H1 (cell line): Measurements from ENCODE around the gene METAP1D. TPM values are rescaled to one million over a fixed set of nuclear protein-coding genes. Genes with fewer than 3 reads are reported as not detected.

Experiments used
- CTCF ChIA-PET: fragments of 300-600 bp; sonication (Branson Sonifier 250); formaldehyde crosslinking; loops from one replicate; lab custom pipeline; 2021; ENCODE audit not compliant: partially characterized antibody; lab: Charles Lee
- POLR2A ChIA-PET: fragments of 300-600 bp; sonication (Branson Sonifier 250); formaldehyde crosslinking; loops from one replicate; lab custom pipeline; 2021; ENCODE audit warnings: inconsistent platforms; ENCODE audit not compliant: partially characterized antibody; lab: Charles Lee
- DNase-seq, 2 experiments: peaks; one replicate each; pipeline versions ENCODE4 v3.0.0 to v3.0.0-alpha.2; 2010 to 2022; ENCODE audit warnings: low spot score in 2 of 2, low read depth in 1 of 2, mixed read lengths in 1 of 2
- FAIRE-seq: peaks from 2 replicates; lab custom pipeline; 2011; peaks lifted over from hg19 to GRCh38; lab: Jason Lieb, UNC
- H2AFZ ChIP-seq: 2 replicates; pipeline ENCODE4 v1.8.1; 2012; ENCODE audit warnings: low read length, inconsistent platforms
- H2AK5ac ChIP-seq: 2 replicates; pipeline ENCODE4 v1.6.1; 2013; ENCODE audit warnings: low read depth, low read length
- H2BK120ac ChIP-seq: replicated peaks from 2 replicates; pipeline ENCODE3; 2013; ENCODE audit warnings: low read depth, low read length, inconsistent platforms
- H2BK12ac ChIP-seq: 2 replicates; pipeline ENCODE4 v1.6.1; 2013; ENCODE audit warnings: low read depth, low read length
- H2BK15ac ChIP-seq: 2 replicates; pipeline ENCODE4 v1.6.1; 2013; ENCODE audit warnings: low read length
- H2BK20ac ChIP-seq: 2 replicates; pipeline ENCODE4 v1.6.1; 2013; ENCODE audit warnings: low read length
- H2BK5ac ChIP-seq: 2 replicates; pipeline ENCODE4 v1.6.1; 2013; ENCODE audit warnings: low read depth, low read length
- H3K14ac ChIP-seq: 2 replicates; pipeline ENCODE4 v1.6.1; 2013; ENCODE audit warnings: inconsistent platforms; ENCODE audit not compliant: insufficient read length
- H3K18ac ChIP-seq: 2 replicates; pipeline ENCODE4 v1.6.1; 2013; ENCODE audit warnings: low read length; ENCODE audit errors: extremely low read depth
- H3K23ac ChIP-seq: 2 replicates; pipeline ENCODE4 v1.6.1; 2013; ENCODE audit warnings: inconsistent platforms; ENCODE audit not compliant: insufficient read length
- H3K23me2 ChIP-seq: 2 replicates; pipeline ENCODE4 v1.6.1; 2013; ENCODE audit warnings: low read depth, low read length
- H3K27ac ChIP-seq: 2 replicates; pipeline ENCODE4 v1.6.1; 2011; ENCODE audit warnings: low read depth, low read length, inconsistent platforms
- H3K27me3 ChIP-seq, 4 experiments: replicated peaks in 1 of 4; 1 replicate in 1 of 4; 2 replicates in 3 of 4; pipeline versions ENCODE4 v1.6.1 to v1.8.1; 2011 to 2013; ENCODE audit warnings: low read length in 3 of 4, mild to moderate bottlenecking in 3 of 4, inconsistent platforms in 2 of 4, mixed read lengths in 2 of 4, moderate library complexity in 1 of 4; ENCODE audit not compliant: control insufficient read depth in 3 of 4, insufficient read depth in 3 of 4; ENCODE audit errors: extremely low read depth in 1 of 4
- H3K36me3 ChIP-seq, 4 experiments: 2 replicates each; pipeline versions ENCODE4 v1.6.1 to v1.8.1; 2011 to 2013; ENCODE audit warnings: mild to moderate bottlenecking in 4 of 4, low read length in 3 of 4, moderate library complexity in 2 of 4, control low read depth in 1 of 4, inconsistent platforms in 1 of 4; ENCODE audit not compliant: insufficient read depth in 4 of 4, control insufficient read depth in 2 of 4
- H3K4ac ChIP-seq: replicated peaks from 2 replicates; pipeline ENCODE3; 2013; ENCODE audit warnings: low read length, low read depth, mixed read lengths, inconsistent platforms; ENCODE audit not compliant: insufficient read length
- H3K4me1 ChIP-seq, 4 experiments: replicated peaks in 1 of 4; 1 replicate in 1 of 4; 2 replicates in 3 of 4; pipeline versions ENCODE4 v1.6.1 to v1.8.1; 2011 to 2013; ENCODE audit warnings: low read length in 3 of 4, inconsistent platforms in 2 of 4, mixed read lengths in 1 of 4; ENCODE audit not compliant: insufficient read depth in 4 of 4, control insufficient read depth in 3 of 4
- H3K4me2 ChIP-seq, 2 experiments: 2 replicates each; pipeline versions ENCODE4 v1.6.1 to v1.8.1; 2011 to 2013; ENCODE audit warnings: low read depth in 2 of 2, low read length in 2 of 2, control low read depth in 1 of 2, inconsistent platforms in 1 of 2, mild to moderate bottlenecking in 1 of 2; ENCODE audit not compliant: insufficient read depth in 1 of 2
- H3K4me3 ChIP-seq, 4 experiments: fragments of 200-600, 300-600 bp in 1 of 4; sonication (generic), shearing (Covaris generic), sonication (Bioruptor Twin) in 1 of 4; 2 replicates each; pipeline versions ENCODE4 v1.5.1 to v1.8.1; 2011 to 2016; ENCODE audit warnings: low read length in 4 of 4, low read depth in 3 of 4, control low read depth in 2 of 4, inconsistent platforms in 2 of 4, mild to moderate bottlenecking in 2 of 4, mixed read lengths in 1 of 4, moderate library complexity in 1 of 4; ENCODE audit not compliant: insufficient read depth in 2 of 4; ENCODE audit errors: extremely low read depth in 1 of 4
- H3K56ac ChIP-seq: replicated peaks from 2 replicates; pipeline ENCODE3; 2013; ENCODE audit warnings: low read depth, mild to moderate bottlenecking, mixed read lengths, low read length, inconsistent platforms; ENCODE audit not compliant: insufficient read length
- H3K79me1 ChIP-seq: 2 replicates; pipeline ENCODE4 v1.6.1; 2013; ENCODE audit warnings: low read depth, low read length, control low read depth
- H3K79me2 ChIP-seq, 2 experiments: 2 replicates each; pipeline versions ENCODE4 v1.6.1 to v1.8.1; 2012 to 2013; ENCODE audit warnings: low read length in 2 of 2, mild to moderate bottlenecking in 2 of 2, inconsistent platforms in 1 of 2; ENCODE audit not compliant: insufficient read depth in 2 of 2, control insufficient read depth in 1 of 2
- H3K9ac ChIP-seq, 4 experiments: replicated peaks in 1 of 4; 1 replicate in 1 of 4; 2 replicates in 3 of 4; pipeline versions ENCODE4 v1.6.1 to v1.8.1; 2011 to 2013; ENCODE audit warnings: low read depth in 3 of 4, low read length in 3 of 4, control low read depth in 2 of 4, mild to moderate bottlenecking in 2 of 4, moderate library complexity in 2 of 4, inconsistent platforms in 1 of 4; ENCODE audit errors: extremely low read depth in 1 of 4
- H3K9me3 ChIP-seq, 2 experiments: 2 replicates each; pipeline versions ENCODE4 v1.6.1 to v1.8.1; 2012 to 2013; ENCODE audit warnings: mild to moderate bottlenecking in 2 of 2, moderate library complexity in 2 of 2, control low read depth in 1 of 2, inconsistent platforms in 1 of 2, low read depth in 1 of 2, low read length in 1 of 2, mixed read lengths in 1 of 2; ENCODE audit not compliant: insufficient read depth in 2 of 2
- H4K20me1 ChIP-seq, 2 experiments: replicated peaks in 1 of 2; 2 replicates each; pipeline versions ENCODE3 to v1.8.1; 2011 to 2013; ENCODE audit warnings: inconsistent platforms in 2 of 2, low read length in 2 of 2, mild to moderate bottlenecking in 1 of 2; ENCODE audit not compliant: insufficient read depth in 2 of 2, control insufficient read depth in 1 of 2
- H4K5ac ChIP-seq: 2 replicates; pipeline ENCODE4 v1.6.1; 2013; ENCODE audit warnings: low read length, low read depth, mixed read lengths, inconsistent platforms; ENCODE audit not compliant: insufficient read length
- H4K8ac ChIP-seq: 2 replicates; pipeline ENCODE4 v1.8.0; 2013; ENCODE audit warnings: mild to moderate bottlenecking, moderate library complexity, low read length, inconsistent platforms; ENCODE audit not compliant: insufficient read depth; ENCODE audit errors: extremely low read depth
- H4K91ac ChIP-seq: replicated peaks from 2 replicates; pipeline ENCODE3; 2013; ENCODE audit warnings: low read length, mixed read lengths, inconsistent platforms; ENCODE audit not compliant: insufficient read length
- BACH1 ChIP-seq: IDR thresholded peaks from 2 replicates; pipeline ENCODE4 v1.6.1; 2012; ENCODE audit warnings: low read length, improper control_type of control experiment
- CBX5 ChIP-seq: fragments of 300-800, 300-1000 bp; sonication (generic); IDR thresholded peaks from 2 replicates; pipeline ENCODE4 v1.7.1; 2016; ENCODE audit warnings: antibody characterized with exemption, low read length, low read depth
- CTBP2 ChIP-seq: IDR thresholded peaks from 2 replicates; pipeline ENCODE4 v1.7.0; 2011; ENCODE audit warnings: borderline replicate concordance, mild to moderate bottlenecking, moderate library complexity, mixed read lengths, low read length; ENCODE audit not compliant: insufficient read depth, insufficient read length
- KDM1A ChIP-seq: fragments of 200-600, 300-600 bp; sonication (generic); IDR thresholded peaks from 2 replicates; pipeline ENCODE4 v1.7.1; 2016; ENCODE audit warnings: mild to moderate bottlenecking, low read length, borderline replicate concordance
- NRF1 ChIP-seq: IDR thresholded peaks from 2 replicates; pipeline ENCODE4 v1.6.1; 2011; ENCODE audit warnings: mild to moderate bottlenecking, low read depth, low read length, improper control_type of control experiment
- PHF8 ChIP-seq: fragments of 200-600 bp; sonication (generic); conservative IDR thresholded peaks from 2 replicates; pipeline ENCODE4 v1.7.1; 2012; ENCODE audit warnings: low read depth, mild to moderate bottlenecking, inconsistent platforms, low read length, moderate library complexity
- RAD21 ChIP-seq, 2 experiments: IDR thresholded peaks in 1 of 2; conservative IDR thresholded peaks in 1 of 2; 2 replicates each; pipeline ENCODE4 v1.6.1; 2011; ENCODE audit warnings: low read depth in 2 of 2, low read length in 2 of 2, improper control_type of control experiment in 1 of 2, inconsistent platforms in 1 of 2, mild to moderate bottlenecking in 1 of 2, moderate library complexity in 1 of 2
- RFX5 ChIP-seq: IDR thresholded peaks from 2 replicates; pipeline ENCODE4 v1.6.1; 2011; ENCODE audit warnings: low read depth, low read length, improper control_type of control experiment, borderline replicate concordance
- RXRA ChIP-seq: IDR thresholded peaks from 2 replicates; pipeline ENCODE4 v1.6.1; 2011; ENCODE audit warnings: low read depth, mild to moderate bottlenecking, low read length, moderate library complexity; ENCODE audit not compliant: insufficient read depth
- SIN3A ChIP-seq, 2 experiments: IDR thresholded peaks in 1 of 2; conservative IDR thresholded peaks in 1 of 2; 2 replicates each; pipeline ENCODE4 v1.6.1; 2011 to 2012; ENCODE audit warnings: low read length in 2 of 2, improper control_type of control experiment in 1 of 2, low read depth in 1 of 2, mild to moderate bottlenecking in 1 of 2
- SP1 ChIP-seq: IDR thresholded peaks from 2 replicates; pipeline ENCODE4 v1.6.1; 2011; ENCODE audit warnings: low read depth, low read length
- WGBS, 2 experiments: shearing (Covaris generic) in 1 of 2; methylation state at CpG; one replicate each; pipeline versions ENCODE4 v1.1.6 to v1.1.7; 2013 to 2015; ENCODE audit warnings: low lambda C conversion rate in 2 of 2, mixed read lengths in 2 of 2, inconsistent platforms in 1 of 2, low coverage in 1 of 2, missing lambda C conversion rate in 1 of 2; ENCODE audit not compliant: insufficient replicate concordance in 2 of 2, insufficient coverage in 1 of 2, insufficient read length in 1 of 2; ENCODE audit errors: extremely low coverage in 1 of 2, missing lambda C conversion rate in 1 of 2; 5-methylcytosine and 5-hydroxymethylcytosine counted together
- polyA plus RNA-seq, 7 experiments: library from polyadenylated mRNA; depleted of rRNA in 3 of 7; stranded (reverse) in 5 of 7; unstranded in 2 of 7; fragments of >200 nt in 5 of 7; fragments of 200-250 nt in 2 of 7; gene quantifications; 1 replicate in 5 of 7; 2 replicates in 1 of 7; 4 replicates in 1 of 7; pipeline versions ENCODE4 v1.2.1 to v1.2.3, GENCODE V29; 2011 to 2013; ENCODE audit warnings: missing spikeins in 2 of 7, mixed read lengths in 2 of 7
- total RNA-seq: library from RNA; stranded (reverse); fragmentation: NEBNext Ultra II Directional; extraction: Animal tissue kit (Norgen Biotek cat#: 25700); gene quantifications from 2 replicates; pipeline ENCODE4 v1.2.1, GENCODE V29; 2021
- TF ChIP-seq, protein P1 (sequence below): IDR thresholded peaks from 2 replicates; pipeline ENCODE4 v1.6.1; 2012; ENCODE audit warnings: inconsistent platforms

The METAP1D gene
- total and polyA plus RNA-seq, 2 of the 8 experiments (the other 6 are each of a cell fraction or from before 2014, with no cell fraction given) = 3.9 to 6.2 TPM

DNA sequence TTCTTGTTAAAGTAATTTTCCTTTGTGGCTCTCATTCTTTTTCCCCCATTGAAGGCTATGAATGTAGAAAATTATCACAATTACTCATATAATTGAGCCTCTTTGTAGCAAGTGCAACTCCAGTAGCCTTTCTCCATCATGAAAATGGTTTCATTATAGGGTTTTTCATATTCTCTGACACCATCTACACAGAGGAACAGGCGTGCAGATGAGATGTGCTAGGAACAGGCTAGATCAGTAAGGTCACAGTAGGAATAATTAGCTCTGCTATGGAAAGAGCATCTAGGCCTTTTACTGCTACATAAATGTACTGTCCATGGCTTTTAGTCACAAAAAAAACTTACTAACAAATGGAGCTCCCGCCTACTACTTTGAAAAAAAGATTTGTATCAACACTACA, 73.0 kb downstream of the METAP1D start:
- no peak overlapping the region for H3K4me2 ChIP-seq
- no peaks in the 10 kb centered on the region for H4K20me1 ChIP-seq
- CTCF ChIA-PET = interaction anchor here (1.4 kb wide), 1 partner anchor 31 kb away, joined by 3 read pairs; no protein-coding TSS in a partner anchor
- TF ChIP-seq NRF1 = no peak
- TF ChIP-seq SIN3A (conservative IDR thresholded peaks at IDR 0.05 in 1 of 2, IDR thresholded peaks at IDR 0.05 in 1 of 2; ENCODE audit: low read depth in 1 of 2, low read length in 2 of 2) = no peak
- TF ChIP-seq KDM1A = no peak
- TF ChIP-seq BACH1 = no peak
- TF ChIP-seq RAD21 (IDR thresholded peaks at IDR 0.05 in 1 of 2, conservative IDR thresholded peaks at IDR 0.05 in 1 of 2; ENCODE audit: low read depth in 2 of 2, low read length in 2 of 2) = no peak
- TF ChIP-seq, protein P1, sequence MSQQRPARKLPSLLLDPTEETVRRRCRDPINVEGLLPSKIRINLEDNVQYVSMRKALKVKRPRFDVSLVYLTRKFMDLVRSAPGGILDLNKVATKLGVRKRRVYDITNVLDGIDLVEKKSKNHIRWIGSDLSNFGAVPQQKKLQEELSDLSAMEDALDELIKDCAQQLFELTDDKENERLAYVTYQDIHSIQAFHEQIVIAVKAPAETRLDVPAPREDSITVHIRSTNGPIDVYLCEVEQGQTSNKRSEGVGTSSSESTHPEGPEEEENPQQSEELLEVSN = no peak
- no peak for TF ChIP-seq CBX5
- TF ChIP-seq SP1 = no peak
- no peak for TF ChIP-seq RFX5
- no peak for TF ChIP-seq PHF8
- TF ChIP-seq CTBP2 = no peak
- TF ChIP-seq RXRA = no peak

More for the DNA sequence above, 73.0 kb downstream of the METAP1D start:
- no peak overlapping the region for H2BK15ac ChIP-seq
- no peak overlapping the region for H4K5ac ChIP-seq
- no peak overlapping the region for H3K14ac ChIP-seq
- POLR2A ChIA-PET = interaction anchor here (0.6 kb wide), 1 partner anchor 13 kb away, joined by 3 read pairs; the partner anchor contains the start of gene DLX1
- FAIRE-seq (no peak), DNase-seq (no peak)
- H3K23ac ChIP-seq = no peak overlapping the region
- no peak overlapping the region for H2BK20ac ChIP-seq
- no peak overlapping the region for H3K56ac ChIP-seq
- 94% methylated on average over 2 of the region's 2 CpGs; no CpG with 5 or more reads in 1 of the 2 experiments for WGBS, 2 experiments
- no peaks in the 10 kb centered on the region; a peak in 1 of 8 replicates for H3K36me3 ChIP-seq
- peaks cover 0 to under 1% (median 0%) of the 10 kb centered on the region in 4 experiments; a peak in 2 of 7 replicates for H3K27me3 ChIP-seq
- no peaks in the 10 kb centered on the region for H3K9me3 ChIP-seq
- H3K23me2 ChIP-seq = no peaks in the 10 kb centered on the region
- H3K4me1 ChIP-seq = no peaks in the 10 kb centered on the region
- no peak overlapping the region for H4K8ac ChIP-seq
- H3K18ac ChIP-seq = no peak overlapping the region
- H4K91ac ChIP-seq = no peak overlapping the region
- no peak overlapping the region for H2AK5ac ChIP-seq
- H2BK12ac ChIP-seq = no peak overlapping the region
- no peak overlapping the region for H3K4ac ChIP-seq
- no peak overlapping the region for H3K9ac ChIP-seq
- H3K27ac ChIP-seq = no peak overlapping the region
- H2BK5ac ChIP-seq = no peak overlapping the region
- H2AFZ ChIP-seq = no peak overlapping the region
- H3K79me2 ChIP-seq = no peaks in the 10 kb centered on the region
- no peaks in the 10 kb centered on the region for H3K79me1 ChIP-seq
- H3K4me3 ChIP-seq = no peak overlapping the region
- no peak overlapping the region for H2BK120ac ChIP-seq
